Activated effector memory CD4-positive, alpha-beta T cell treated with anti-CD3 and anti-CD28 coated beads, Interleukin-2, amount 50 U/mL, for 16 hours (primary cell): ENCODE data around the gene EHMT2.
A peak's percentile ranks its signal among the peaks of the same experiment; 100 is the strongest.
"Not testable (repeated sequence)": the region's sequence is repeated elsewhere in the genome, so short reads cannot be mapped to it uniquely, and the experiment has no call there.

Source experiments
- DNase-seq: peaks from one replicate; pipeline ENCODE4 v3.0.0-alpha.2; 2020

EHMT2 gene

DNA sequence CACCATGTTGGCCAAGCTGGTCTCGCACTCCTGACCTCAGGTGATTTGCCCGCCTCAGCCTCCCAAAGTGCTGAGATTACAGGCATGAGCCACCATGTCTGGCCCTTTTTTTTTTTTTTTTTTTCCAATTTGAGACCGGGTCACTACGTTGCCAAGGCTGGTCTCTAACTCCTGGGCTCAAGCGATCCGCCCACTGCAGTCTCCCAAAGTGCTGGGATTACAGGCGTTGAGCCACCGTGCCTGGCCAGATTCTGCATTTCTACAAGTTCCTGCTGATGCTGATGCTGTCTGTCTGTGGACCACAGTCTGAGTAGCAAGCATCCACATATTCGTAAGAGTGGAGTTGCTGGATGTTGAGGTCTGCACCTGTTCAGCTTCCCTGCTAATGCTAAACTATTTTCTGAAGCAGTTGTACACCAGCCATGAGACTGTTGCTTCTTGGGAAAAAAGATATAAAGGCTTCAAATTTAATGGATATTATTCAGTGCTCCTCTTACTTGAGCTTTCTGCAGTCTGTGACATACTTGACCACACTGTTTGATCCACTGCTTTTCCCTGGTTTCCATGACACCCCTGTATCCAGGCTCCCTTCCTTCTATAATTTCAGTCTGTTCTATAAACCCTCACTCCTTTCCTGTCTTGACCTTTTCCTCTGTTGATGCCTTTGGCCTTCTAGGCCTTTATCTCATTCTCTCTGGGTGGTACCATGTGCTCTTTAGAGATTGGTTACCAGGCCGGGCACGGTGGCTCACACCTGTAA is 14.5 kb upstream of the EHMT2 start:
- no peak for DNase-seq

DNA sequence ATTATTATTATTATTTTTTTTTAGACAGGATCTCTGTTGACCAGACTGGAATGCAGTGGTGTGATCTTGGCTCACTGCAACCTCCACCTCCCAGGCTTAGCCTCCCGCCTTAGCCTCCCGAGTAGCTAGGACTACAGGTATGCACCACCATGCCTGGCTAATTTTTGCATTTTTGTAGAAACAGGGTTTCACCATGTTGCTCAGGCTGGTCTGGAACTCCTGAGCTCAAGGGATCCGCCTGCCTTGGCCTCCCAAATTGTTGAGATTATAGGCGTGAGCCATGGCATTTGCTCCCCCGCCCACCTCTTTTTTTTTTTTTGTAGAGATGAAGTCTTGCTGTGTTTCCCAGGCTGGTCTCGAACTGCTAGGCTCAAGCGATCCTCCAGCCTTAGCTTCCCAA is 11.8 kb upstream of the EHMT2 start:
- DNase-seq: not testable (repeated sequence)

DNA sequence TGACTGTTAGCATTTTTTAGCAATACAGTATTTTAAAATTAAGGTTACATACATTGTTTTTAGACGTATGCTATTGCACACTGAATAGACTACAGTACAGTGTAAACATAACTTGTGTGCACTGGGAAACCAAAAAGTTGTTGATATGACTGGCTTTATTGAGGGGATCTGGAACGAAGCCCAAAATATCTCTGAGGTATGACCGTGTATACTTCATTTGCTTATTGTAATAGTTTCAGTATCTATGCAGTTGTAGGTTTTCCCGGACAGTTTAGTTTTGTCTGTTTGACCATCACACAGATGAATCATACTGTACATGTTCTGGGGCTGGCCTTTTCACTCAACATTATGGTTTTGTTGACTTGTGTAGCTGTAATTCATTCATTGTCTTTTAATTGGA is 11.3 kb upstream of the EHMT2 start:
- no peak for DNase-seq

- DNase-seq: not testable (repeated sequence)
Observed at GRCh38 chr6:31908255-31908654, 10.8 kb upstream of the EHMT2 start.

GRCh38 chr6:31907158-31907813 is 9.8 kb upstream of the EHMT2 start:
- no peak for DNase-seq

DNA sequence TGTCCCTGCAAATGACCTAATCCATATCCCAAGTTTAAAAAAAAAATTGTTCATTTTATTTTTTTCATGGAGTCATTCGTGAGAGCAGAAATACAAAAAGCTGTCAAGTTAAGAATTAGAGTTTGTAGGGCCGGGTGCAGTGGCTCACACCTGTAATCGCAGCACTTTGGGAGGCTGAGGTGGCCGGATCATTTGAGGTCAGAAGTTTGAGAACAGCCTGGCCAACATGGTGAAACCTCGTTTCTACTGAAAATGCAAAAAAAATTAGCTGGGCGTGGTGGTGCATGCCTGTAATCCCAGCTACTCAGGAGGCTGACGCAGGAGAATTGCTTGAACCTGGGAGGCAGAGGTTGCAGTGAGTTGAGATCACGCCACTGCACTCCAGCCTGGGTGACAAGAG is 9.2 kb upstream of the EHMT2 start:
- DNase-seq: not testable (repeated sequence)

DNA sequence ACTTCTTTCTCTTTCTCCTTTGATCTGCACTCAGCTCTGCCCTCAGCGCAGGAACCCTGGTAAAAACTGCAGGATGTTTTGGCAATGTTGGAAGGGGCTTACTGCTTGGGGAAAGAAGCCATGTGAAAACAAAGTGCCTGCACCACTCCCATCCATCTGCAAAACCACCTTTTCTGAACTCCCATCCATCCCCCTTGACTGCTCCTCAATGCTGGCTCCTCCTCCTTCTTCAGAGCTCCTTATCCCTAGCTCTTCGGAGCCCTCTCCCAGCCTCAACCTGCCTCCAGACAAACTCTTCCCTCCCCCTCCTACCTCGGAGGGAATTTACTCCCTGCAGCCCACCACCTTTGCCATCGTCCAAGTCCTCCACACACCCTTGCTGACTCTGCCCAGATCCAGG is 8.6 kb upstream of the EHMT2 start:
- no peak for DNase-seq

GRCh38 chr6:31905041-31905440 is 7.5 kb upstream of the EHMT2 start:
- no peak for DNase-seq

DNA sequence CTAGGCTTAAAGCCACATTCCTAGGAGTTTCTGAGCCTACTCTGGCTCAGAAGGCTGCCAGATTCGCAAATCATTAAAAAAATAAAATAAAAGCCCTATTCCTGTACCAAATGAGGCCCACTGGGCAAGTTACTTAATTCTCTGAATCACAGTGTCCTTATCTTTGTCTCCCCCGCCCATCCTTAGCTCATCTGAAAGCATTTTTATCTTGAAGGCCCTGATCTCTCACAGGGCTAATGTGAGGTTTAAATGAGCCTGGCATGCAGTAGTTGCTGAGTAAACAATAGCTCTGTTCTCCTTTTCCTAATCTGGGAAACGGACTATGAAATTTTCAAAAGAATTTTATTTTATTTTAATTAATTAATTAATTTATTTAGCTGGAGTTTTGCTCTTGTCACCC is 6.5 kb upstream of the EHMT2 start:
- no peak for DNase-seq

DNA sequence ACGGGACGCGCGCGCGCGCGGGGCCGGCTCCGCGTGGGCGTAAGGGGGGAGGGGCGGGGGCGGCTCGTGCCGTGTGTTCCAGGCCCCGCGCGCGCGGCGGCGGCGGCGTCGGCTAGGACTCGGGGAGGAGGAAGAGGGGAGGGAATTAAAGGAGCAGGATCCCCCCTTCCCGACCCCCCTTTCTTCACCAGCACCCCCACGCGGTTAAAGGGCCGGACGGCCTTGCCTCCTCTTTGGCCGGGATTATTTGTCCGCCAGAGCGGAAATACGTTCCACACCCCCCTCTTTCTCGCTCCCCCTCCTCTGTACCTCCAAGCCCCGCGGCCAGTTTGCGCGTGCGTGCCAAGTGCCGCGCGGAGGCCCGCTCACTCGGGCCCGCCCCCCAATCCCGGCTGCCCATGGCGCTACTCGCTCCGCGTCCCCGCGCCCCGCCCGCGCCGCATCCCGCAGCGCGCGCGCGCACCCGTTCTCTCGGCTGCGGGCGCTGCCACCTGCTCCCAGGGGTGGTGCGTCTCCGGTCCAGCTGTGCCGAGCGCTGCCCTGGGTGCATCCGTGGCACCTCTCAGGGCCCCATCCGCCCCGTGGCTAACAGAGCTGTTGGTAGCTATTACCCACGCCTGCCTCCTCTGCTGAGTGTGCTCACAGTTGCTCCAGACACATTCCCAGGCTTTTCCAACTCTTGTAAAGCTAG is 4.6 kb upstream of the EHMT2 start, which contains the start of gene ZBTB12:
Gene ZBTB12, minus strand, starts transcription at position 134 of the 691 bp plus-strand sequence. CDS start 781 bp downstream, outside the sequence.
- peak; percentile 94 for DNase-seq

DNA sequence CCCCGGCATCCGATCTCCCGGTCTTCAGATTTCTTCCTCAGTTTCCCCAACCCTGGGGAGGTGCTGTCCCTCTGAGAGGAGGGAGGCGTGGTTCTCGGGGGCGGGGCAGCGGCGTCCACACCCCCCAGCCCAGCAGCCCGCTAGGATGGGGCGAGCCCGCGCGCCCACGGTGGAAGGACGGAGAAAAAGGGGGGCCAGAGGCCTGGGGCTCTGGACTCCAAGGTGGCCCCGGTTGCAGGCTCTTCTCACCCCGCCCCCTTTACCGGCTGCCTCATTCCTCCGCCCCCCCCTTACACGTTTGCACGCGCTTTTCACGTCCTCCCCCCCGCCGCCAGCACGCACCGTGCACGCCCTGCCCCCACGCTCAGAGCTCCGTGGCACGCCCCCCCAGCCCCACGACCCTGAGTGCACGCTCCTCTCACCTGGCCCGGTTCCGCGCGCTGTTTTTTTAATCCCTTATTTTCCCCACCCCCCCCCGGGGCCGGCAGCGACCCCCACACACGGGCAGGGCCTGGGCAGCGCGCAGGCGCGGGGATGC is 4.0 kb upstream of the EHMT2 start:
- peak; percentile 87 for DNase-seq

DNA sequence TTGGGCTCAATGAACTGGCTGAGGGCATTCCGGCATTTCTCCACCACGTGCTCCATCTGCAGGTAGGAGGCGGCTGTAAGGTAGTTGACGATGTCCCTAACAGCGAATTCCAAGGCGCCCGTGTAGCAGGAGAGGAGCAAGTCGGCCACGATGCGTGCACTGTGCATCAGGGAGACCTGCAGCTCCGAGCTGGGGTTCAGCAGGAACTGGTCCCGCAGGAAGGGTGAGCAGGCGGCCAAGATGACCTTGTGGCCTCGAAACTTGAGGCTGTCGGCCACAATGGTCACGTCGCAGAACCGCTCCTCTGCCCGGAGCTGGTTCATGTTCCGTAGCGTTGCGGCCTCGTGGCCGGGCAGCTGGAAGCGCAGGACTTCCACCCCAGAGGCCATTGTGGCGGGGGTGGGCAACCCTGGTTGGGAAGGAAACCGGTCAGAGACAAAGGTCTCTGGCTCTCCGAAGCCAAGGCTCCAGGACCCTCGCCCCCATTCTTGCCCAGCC is 3.5 kb upstream of the EHMT2 start:
- no peak for DNase-seq

DNA sequence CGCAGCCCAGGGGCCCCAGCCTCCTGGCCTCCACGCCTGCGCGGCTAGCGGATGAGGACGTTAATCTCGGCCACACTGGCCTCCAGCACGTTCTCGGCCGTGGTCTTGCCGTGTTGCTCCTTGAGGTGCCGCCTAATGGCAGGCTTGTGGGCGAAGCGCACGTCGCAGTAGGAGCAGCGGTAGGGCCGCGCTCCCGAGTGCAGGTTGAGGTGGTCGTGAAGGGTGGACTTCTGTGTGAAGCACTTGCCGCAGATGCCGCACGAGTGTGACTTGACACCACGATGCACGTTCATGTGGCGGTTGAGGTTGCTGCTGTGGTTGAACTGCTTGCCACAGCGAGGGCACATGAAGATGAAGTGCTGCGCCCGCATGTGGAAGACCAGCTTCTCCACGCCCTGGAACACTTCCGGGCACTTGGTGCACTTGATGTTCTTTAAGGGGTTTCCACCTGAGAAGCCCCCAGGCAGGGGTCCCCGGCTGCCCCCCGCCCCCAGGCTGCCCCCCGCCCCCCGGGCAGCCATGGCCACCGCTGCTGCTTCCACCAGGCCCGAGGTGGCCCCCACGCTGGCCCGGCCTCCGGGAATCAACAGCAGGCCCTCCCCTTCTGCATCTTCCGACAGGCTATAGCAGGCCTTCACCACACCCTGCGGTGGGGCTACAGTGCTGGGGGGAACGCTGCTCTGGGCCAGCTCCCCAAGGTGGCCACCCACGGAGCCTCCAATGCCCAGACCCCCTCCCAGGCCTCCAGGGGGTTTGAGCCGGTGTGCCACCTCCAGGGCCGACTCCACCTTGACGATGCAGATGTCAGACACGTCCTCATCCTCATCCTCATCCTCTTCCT is 2.6 kb upstream of the EHMT2 start:
- DNase-seq: no peak

DNA sequence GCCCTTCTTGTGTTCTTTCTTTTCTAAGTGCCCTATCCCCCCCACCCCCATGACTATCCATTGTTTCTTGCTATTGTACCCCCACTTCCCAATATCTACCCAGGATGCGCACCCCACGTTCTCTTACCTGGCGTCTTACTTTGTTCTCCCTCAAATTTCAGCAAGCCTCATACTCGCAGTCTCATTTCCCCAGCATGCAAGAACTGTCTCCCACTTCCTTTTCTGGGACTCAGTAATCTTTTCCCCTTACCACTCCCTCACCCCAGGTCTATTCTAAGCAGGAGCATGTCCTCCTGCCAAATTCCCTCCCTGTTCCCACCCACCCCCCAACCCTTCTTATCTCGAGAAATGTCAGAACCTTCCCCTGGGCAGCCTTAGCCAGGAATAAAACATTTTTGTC is 1.7 kb upstream of the EHMT2 start:
- DNase-seq: no peak

DNA sequence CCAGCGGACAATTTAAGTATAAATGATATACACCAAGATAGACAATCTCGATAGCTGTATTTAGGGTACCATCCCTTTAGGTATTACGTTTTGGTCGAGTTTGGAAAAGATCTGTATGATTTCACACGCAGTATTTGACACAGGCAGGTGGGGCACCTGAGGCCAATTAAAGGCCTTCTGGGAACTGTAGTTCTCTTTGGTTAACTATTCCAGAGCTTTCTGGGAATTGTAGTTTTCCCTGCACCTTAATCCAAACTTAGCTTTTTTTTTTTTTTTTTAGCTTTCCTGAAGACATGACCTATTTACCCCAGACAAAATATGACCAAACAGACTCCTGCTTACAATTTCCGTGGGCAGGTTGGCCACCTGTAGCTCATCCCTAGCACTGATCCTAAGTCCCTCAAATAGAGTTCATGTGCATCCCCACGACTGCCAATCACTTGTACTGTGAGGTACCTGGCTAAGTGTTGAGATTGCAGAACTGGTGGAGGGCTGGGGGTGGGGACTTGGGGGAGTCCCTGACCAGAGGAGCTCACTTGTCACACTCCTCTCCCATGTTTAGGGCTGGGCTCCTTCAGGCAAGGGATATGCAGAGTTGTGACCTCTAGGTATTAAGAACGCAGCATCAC is 999 bp upstream of the EHMT2 start:
- DNase-seq: peak; percentile 72

DNA sequence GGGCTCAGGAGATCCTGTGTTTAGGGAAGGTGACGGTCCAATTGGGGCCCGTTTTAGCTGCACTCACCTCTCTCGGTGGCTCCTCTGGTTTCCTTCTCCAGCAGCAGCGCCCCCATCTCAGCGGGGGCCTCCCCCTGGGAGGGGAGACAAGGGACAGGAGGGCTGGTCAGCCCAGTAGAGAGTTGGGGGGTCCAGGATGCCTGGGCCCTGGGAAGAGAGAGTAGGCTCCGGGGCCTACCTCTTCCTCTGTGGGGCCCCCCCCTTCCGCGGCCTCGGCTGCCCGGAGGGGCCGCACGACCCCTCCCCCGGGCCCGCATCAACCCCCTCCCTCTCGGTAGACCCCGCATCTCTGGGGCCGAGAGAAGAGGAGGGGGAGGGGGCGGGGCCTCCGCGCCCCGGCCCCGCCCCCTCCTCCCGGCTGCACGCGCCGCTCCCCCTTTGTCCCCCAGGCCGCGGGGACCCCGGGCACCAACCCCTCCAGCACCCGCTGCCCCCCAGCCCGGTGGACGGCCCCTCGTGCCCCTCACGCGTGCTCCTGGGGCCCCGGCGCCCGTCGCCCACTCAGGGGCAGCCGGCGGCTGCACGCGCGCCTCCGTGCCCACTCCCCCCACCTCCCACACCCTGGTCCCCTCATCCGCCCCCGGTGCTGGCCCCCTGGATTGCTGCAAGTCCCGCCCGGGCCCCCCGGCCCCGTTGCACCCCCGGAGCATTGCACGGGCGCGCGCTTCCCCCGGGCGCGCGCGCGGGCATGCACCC is 464 bp downstream of the EHMT2 start:
- DNase-seq: no peak

- no peak for DNase-seq
Observed at GRCh38 chr6:31896493-31896855, 1.0 kb downstream of the EHMT2 start.

- no peak for DNase-seq
Observed at GRCh38 chr6:31892821-31893220, 4.7 kb downstream of the EHMT2 start.

DNA sequence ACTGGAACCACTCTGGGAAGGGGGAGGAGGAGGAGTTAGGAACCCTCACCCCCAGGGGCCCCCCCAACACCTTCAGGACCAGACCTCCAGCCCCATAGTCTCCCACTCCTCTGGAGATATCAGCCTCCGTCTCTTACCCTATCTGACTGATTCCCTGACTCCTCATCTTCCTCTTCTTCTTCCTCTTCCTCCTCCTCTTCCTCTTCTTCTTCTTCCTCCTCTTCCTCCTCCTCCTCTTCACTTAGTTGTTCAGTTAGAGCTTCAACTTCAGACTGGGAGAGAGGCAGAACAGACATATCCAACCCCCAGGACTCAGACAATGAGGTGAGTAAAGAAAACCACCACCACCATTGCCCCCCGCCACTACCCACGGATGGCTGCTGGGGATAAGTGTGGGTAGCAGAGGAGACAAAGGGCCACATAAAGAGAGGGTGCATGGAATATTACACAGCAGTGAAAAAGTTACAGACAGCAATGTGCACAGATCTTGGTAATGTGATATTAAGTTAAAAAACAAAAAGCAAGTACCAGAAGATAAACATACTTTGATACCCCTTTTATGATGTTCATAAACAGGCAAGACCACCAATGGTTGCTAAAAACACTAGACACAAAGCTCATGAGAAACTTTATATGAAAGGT is 8.0 kb downstream of the EHMT2 start:
- no peak for DNase-seq
